Suppressor macrophage treated with lipopolysaccharide for 1 hour (primary cell): Measurements from ENCODE around the gene SCRN3.
"Not testable (repeated sequence)": the region's sequence is repeated elsewhere in the genome, so short reads cannot be mapped to it uniquely, and the experiment has no call there.

ENCODE experiments used
- DNase-seq, 3 donors: peaks; one replicate each; pipeline ENCODE4 v3.0.0-alpha.2; 2020 to 2022

SCRN3 gene

GRCh38 chr2:174410039-174410438, 14.5 kb downstream of the SCRN3 start:
- not testable (repeated sequence) for DNase-seq

GRCh38 chr2:174412256-174412655, 16.7 kb downstream of the SCRN3 start:
- DNase-seq, result no peak

GRCh38 chr2:174428214-174428613, 32.7 kb downstream of the SCRN3 start:
- no peak for DNase-seq

- no peak for DNase-seq
These were observed 34.5 kb downstream of the SCRN3 start for GRCh38 chr2:174430066-174430465.

DNA sequence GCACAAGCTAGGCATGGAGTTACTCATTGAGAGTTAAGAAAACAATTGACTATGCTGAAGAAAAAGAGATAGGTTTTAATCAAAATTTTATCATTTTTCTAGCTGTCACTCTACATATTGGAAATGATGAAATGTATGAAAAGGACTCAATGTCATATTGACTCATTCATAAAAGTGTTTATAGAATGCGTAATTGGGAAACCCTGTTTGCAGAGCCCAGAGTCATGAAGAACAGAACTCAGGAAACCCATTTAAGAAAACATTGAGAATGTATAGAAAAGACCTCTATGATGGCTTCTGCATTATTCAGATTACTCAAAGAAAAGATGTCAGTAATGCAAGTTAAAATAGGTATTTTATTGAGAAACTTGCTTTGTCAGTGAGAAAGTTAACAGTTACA, 36.4 kb downstream of the SCRN3 start:
- no peak for DNase-seq

GRCh38 chr2:174436351-174436750, 40.8 kb downstream of the SCRN3 start:
- no peak for DNase-seq

DNA sequence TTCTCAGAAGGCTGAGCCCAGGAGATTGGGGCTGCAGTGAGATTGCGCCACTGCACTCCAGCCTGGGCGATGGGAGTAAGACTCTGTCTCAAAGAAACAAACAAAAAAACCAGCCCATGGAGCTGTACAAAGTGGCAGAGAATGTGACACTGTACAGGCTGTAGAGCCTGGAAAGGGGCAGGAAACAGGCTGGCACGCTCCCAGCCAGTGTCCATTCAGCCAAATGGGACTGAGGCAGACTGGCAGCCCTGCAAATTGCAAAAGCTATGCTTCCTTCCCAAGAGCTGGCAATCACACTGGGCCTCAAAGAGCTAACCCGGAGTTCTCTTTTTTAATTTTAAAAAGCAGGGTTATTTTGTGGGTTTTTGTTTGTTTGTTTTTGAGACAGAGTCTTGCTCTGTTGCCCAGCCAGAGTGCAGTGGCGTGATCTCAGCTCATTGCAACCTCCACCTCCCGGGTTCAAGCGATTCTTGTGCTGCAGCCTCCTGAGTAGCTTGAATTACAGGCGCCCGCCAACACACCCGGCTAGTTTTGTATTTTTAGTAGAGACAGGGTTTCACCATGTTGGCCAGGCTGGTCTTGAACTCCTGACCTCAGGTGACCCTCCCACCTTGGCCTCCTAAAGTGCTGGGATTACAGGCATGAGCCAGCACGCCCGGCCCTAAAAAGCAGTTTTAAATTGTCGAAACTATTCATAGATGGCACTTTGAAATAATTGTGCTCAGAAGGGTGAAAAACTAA, 42.8 kb downstream of the SCRN3 start:
- DNase-seq, result no peak

DNA sequence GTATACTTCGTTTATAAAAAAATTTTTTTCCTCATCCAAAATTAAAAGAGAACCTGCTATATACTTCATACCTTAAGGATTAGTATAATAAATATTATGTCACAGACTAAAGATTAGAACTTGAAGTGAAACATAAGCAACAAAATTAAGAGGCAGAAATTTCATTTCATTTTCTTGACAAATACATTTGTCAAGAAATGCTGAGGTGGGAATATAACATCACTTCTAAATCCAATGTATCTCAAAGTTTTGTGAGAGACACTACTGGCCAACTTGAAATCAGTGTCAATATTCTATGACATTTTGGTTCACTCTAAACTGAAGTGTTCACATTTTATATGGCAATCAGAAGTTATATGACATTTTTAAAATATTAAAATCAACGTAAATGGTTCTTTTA, 43.8 kb downstream of the SCRN3 start:
- no peak for DNase-seq

DNA sequence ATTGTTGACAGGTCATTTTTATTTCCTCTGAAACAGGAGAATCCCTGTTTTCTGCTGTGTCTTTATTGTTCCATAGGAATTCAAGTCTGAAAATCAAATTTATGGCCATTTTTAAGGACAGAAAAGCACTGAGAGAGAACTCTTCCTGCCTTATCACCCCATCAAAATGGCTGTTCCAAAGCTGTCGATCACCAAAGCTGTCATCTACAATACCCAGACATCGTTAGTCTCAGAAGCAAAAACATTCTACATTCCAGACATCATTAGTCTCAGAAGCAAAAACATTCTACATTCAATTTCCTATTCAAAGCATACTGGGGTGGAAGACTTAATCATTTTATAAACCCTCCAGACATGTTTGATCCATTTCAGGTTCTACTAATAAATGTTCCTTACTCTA, 44.4 kb downstream of the SCRN3 start:
- DNase-seq, result no peak

GRCh38 chr2:174442546-174443510, 47.3 kb downstream of the SCRN3 start:
- DNase-seq, result no peak

DNA sequence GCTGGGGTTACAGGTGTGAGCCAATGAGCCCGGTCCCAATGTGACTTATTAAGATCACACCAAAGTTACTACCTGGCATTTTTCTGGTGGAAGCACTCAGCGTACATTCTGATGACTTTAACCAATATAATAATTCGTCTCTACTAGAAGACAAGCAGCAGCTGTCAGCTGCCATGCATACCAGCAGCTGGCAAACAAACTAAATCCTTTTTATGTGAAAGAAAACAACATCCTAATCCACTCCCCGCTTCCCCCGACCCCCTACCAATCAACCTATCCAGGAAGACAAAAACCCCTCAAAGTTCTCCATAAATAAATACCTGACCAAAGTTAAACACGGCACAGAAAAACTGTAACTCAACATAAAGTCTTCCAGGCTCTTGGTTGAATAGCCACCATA, 49.2 kb downstream of the SCRN3 start:
- no peak for DNase-seq

DNA sequence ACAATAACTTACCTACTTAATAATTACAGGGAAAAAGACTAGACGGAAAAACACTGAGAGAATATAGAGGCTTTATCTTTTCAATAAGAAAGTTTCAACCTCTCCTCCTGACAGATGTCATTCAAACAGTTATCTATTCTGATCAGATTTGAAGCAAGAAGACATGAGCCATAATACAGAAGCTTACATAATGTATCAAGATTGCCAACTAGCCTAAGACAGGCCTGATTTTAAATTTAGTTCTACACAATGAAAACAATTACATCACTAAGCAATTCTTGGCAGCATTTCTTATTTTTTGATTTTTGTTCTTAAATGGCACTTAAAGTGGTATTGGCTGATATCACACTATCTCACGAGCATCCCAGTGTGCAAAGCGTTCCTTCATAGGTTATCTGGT, 49.7 kb downstream of the SCRN3 start:
- no peak for DNase-seq

GRCh38 chr2:174446531-174446930, 51.0 kb downstream of the SCRN3 start:
- no peak for DNase-seq

- DNase-seq, result no peak
These were observed 53.5 kb downstream of the SCRN3 start for GRCh38 chr2:174449033-174449432.

GRCh38 chr2:174450021-174450816, 54.7 kb downstream of the SCRN3 start:
- DNase-seq, result no peak

DNA sequence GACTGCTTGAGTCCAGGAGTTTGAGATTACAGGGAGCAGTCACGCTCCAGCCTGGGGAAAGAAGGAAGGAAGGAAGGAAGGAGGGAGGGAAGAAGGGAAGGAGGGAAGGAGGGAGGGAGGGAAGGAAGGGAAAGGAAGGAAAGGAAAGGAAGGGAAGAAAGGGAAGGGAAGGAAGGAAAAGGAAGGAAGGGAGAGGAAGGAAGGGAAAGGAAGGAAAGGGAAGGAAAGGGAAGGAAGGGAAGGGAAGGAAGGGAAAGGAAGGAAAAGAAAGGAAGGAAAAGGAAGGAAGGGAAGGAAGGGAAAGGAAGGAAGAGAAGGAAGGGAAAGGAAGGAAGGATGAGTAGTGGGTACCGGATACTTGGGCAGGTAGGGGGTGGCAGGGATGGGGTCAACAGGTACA, 59.0 kb downstream of the SCRN3 start:
- DNase-seq, result no peak

- no peak for DNase-seq
These were observed 65.7 kb downstream of the SCRN3 start for GRCh38 chr2:174461221-174461620.

GRCh38 chr2:174465327-174465726, 69.8 kb downstream of the SCRN3 start:
- DNase-seq, result no peak

GRCh38 chr2:174473796-174474195, 78.3 kb downstream of the SCRN3 start:
- no peak for DNase-seq

DNA sequence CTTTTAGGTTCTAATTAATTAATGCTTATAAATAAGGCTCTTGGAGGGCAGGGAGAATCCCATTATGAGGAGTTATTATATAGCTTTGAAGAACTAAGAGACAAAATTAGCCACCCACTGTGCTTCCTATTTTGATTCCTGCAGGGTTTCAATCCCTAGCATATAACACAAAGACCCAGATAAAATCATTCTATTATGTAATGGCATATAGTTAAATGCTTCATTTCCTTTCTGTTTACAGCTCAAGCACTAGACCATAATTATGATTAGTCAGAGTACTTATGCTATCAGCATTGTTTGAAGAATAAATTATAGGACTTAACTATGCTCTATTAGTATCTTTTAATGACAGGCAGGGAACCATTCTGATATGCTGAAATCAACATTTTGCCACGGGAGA, 82.2 kb downstream of the SCRN3 start:
- no peak for DNase-seq
